ENCODE measurements around the gene RFX8.
"Not testable (repeated sequence)": the region's sequence is repeated elsewhere in the genome, so short reads cannot be mapped to it uniquely, and the experiment has no call there.

Gene RFX8

DNA sequence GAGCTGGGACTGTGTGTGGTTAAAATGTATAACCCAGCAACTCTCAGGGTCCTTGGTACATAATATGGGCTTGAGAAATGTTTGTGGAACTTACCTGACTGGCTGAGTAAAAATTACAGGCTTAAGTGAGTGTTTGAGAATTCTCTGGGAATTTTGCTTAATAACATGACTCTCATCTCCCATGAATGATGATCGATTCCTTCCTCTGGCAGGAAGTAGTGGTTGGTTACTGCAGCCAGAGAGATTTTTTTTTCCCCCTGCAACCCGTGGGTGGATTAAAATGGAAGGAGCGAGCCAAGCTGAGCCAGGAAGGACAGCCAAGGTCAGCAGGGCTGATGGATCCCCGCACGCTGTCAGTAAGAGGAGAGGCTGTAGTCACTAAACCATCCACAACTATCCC lies 40.6 kb upstream of the RFX8 start:
- H3K27ac ChIP-seq: no peak overlapping the region
- no peak for TF ChIP-seq ZFX (IDR thresholded peaks at IDR 0.05; ENCODE audit: borderline replicate concordance)

DNA sequence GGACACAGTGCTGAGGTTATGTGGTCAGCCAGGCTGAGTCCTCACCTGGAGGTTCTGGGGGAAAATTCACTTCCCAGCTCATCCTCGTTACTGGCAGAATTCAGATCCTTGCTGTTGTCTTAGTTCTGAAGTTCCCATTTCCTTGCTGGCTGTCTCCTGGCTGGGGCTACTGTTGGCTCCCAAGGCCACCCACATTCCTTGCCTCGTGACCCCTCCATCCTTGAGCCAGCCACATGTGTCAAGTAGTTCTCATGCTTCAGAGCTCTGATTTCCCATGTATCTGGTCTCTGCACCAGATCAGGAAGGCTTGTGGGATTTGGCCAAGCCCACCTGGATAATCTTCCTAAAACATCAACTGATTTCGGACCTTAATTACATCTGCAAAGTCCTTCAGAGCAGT lies 38.1 kb upstream of the RFX8 start:
- TF ChIP-seq ZFX (IDR thresholded peaks at IDR 0.05; ENCODE audit: borderline replicate concordance): no peak
- TF ChIP-seq, protein P1, sequence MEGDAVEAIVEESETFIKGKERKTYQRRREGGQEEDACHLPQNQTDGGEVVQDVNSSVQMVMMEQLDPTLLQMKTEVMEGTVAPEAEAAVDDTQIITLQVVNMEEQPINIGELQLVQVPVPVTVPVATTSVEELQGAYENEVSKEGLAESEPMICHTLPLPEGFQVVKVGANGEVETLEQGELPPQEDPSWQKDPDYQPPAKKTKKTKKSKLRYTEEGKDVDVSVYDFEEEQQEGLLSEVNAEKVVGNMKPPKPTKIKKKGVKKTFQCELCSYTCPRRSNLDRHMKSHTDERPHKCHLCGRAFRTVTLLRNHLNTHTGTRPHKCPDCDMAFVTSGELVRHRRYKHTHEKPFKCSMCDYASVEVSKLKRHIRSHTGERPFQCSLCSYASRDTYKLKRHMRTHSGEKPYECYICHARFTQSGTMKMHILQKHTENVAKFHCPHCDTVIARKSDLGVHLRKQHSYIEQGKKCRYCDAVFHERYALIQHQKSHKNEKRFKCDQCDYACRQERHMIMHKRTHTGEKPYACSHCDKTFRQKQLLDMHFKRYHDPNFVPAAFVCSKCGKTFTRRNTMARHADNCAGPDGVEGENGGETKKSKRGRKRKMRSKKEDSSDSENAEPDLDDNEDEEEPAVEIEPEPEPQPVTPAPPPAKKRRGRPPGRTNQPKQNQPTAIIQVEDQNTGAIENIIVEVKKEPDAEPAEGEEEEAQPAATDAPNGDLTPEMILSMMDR (IDR thresholded peaks at IDR 0.05): no peak
- H3K27ac ChIP-seq: no peak overlapping the region

DNA sequence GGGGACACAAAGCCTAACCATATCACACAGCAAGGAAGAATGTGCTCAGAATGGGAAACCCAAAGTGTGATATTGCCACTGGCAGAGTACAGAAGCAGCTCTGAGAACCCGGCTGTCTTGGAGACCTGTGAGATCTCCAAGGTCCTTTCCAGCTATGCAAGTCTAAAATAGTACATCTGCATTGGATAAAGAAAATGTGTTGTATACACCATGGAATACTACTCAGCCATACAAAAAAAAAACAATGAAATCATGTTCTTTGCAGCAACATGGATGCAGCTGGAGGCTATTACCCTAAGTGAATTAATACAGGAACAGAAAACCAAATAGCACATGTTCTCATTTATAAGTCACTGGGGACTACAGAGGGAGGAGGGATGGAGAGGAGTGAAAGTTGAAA lies 36.5 kb upstream of the RFX8 start:
- no peak overlapping the region for H3K27ac ChIP-seq
- TF ChIP-seq, protein P1 (IDR thresholded peaks at IDR 0.05): no peak
- no peak for TF ChIP-seq ZFX (IDR thresholded peaks at IDR 0.05; ENCODE audit: borderline replicate concordance)

DNA sequence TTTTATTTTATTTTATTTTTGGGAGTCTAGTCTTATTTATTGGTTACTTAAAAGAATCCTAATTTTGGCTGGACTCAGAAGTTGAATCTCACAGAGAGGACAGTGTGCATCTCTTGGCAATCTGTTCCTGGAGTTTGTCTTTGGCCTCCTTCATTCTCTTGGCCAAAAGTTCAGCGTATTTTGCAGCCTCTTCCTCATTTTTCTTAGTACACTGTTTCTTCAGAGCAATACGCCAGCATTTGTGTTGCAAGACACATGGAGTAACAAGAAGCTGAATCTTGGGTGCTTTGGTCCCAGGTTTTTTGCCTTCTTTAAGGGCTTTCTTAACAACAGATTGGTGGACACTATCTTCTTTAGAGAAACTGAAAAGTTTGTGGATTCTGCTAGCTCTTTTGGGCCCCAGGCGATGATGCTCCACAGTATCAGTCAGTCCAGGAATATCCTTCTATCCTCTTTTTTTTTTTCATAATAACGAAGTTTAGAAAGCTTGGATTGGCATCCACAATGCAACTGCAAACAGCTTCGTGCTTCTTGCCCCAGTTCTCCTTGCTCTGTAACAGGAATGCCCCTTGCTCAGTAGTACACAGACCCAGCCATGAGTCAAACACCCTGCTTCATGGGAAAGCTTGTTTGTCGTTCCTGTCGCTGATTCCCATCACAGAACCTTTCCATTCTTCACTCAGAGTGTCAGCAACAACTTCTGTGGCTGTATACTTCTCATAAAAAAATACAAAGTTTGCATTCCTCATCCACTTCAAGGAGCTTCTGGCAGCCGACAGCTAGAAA lies 34.8 kb upstream of the RFX8 start:
- H3K27ac ChIP-seq: no peak overlapping the region
- no peak for TF ChIP-seq ZFX (IDR thresholded peaks at IDR 0.05; ENCODE audit: borderline replicate concordance)
- TF ChIP-seq, protein P1 (IDR thresholded peaks at IDR 0.05): no peak

DNA sequence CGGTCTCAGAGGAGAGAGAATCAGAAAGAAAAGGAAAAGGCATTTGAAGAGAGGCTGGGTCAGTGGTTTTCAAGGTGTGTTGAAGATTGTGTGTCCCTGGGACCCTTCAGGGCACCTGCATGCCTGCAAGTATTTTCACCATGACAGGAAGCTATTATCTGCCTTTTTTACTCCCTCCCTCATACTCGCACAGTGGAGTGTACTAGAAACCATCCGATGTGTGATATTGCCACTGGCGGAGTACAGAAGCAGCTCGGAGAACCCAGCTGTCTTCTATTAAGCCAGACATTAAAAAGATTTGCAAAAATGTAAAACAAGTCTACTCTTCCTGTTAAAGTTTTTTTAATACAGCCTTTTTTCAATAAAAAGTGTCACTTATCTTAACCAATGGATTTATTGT lies 33.7 kb upstream of the RFX8 start:
- no peak overlapping the region for H3K27ac ChIP-seq
- TF ChIP-seq, protein P1 (IDR thresholded peaks at IDR 0.05): no peak
- TF ChIP-seq ZFX (IDR thresholded peaks at IDR 0.05; ENCODE audit: borderline replicate concordance): no peak

DNA sequence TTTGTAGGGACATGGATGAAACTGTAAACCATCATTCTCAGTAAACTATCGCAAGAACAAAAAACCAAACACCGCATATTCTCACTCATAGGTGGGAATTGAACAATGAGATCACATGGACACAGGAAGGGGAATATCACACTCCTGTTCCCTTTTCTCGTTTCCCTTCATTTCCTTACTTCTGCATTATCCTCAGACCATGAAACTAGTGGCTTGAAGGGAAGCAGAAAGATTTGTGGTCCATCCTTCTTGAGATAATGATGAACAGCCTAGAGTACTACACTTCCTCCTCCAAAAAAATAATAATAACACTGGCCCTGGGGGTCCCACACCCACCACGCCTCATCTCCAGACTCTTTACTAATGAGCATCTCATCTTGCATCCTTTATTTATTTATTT lies 30.4 kb upstream of the RFX8 start:
- not testable (repeated sequence) for H3K27ac ChIP-seq

DNA sequence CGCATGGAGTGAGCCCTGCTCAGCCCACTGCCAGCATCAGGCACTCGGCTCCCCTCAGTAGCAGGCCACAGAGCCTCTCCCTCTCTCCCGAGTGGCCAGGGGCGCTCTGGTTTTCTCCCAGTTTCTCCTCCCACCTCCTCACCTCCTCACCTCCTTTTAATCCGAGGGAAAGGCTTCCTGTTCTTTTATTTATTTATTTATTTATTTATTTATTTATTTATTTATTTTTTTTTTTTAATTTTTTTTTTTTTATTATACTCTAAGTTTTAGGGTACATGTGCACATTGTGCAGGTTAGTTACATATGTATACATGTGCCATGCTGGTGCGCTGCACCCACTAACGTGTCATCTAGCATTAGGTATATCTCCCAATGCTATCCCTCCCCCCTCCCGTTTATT lies 29.8 kb upstream of the RFX8 start:
- not testable (repeated sequence) for H3K27ac ChIP-seq

DNA sequence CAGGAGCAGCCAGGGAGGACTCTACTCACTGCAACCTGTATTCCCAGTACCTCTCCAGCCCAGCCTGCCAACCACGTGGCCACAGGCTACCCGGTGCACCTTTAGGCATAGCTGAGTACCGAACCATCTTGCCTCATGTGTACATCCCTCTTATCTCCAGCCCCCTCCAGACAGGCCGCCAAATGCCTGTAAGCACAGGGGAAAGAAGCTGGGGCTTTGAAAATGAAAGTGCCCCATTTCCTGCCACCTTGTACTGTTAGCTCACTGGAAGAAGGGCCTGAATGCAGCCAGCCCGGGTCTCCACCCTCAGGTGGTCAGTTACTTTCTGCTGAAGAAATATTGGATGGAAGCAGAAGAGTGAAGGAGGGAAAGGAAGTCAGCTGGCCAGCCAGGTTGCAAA lies 27.2 kb upstream of the RFX8 start:
- H3K27ac ChIP-seq: no peak overlapping the region
- TF ChIP-seq ZFX (IDR thresholded peaks at IDR 0.05; ENCODE audit: borderline replicate concordance): no peak
- TF ChIP-seq, protein P1 (IDR thresholded peaks at IDR 0.05): no peak

DNA sequence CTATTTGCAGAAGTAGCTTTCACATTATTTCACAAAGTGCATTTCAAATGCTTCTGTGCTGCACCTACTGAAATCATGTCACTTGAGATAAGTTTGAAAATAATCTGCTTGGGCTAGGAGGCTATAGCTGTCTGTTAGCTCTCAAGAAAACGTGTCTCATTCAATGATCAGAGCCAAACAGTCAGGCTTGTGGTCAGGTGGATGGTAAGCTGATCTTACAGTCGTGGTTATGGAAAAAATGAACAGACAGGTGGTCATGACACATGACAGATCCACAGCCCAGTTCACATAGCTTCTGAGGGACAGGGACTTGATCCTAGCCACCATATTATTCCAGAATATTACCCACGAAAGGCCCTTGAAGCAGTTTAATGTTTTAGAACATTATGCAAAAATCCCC lies 26.5 kb upstream of the RFX8 start:
- TF ChIP-seq, protein P1 (IDR thresholded peaks at IDR 0.05): no peak
- TF ChIP-seq ZFX (IDR thresholded peaks at IDR 0.05; ENCODE audit: borderline replicate concordance): no peak
- H3K27ac ChIP-seq: no peak overlapping the region
